Measurements from ENCODE around the gene SCLT1. TPM values are rescaled to one million over a fixed set of nuclear protein-coding genes. Genes with fewer than 3 reads are reported as not detected.

The SCLT1 gene
- polyA plus RNA-seq, 3 donors, result 14.8 to 20.1 (median 17.9) TPM

DNA sequence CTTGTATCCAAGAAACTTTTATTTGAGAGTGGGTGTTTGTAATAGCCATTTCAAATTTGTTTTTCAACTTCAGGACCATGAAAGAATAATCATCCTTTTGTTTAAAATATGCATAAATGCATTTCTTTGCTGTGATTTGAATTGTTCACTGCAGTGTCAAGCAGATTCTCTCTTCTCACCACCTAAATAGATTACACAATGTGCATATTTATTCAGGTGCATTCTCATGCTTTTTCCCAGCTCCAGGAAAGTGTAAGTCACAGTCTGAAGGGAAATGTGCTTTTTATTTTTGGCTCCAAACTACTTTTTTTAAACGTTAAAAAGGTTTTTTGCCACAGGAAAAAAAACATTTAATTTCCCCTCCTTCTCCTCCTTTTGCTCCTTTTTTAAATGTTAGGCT is 20.1 kb upstream of the SCLT1 start:
- no peak overlapping the region for H3K4me3 ChIP-seq (replicated peaks in 1 of 3; ENCODE audit: low read depth in 2 of 3, low read length in 3 of 3)
- Mint-ChIP-seq H3K27me3 (ENCODE audit: low read depth in 3 of 3) (no peaks in the 10 kb centered on the region), H3K4me1 (no peaks in the 10 kb centered on the region), H3K27ac (no peak overlapping the region), H3K4me3 (no peak overlapping the region), H3K36me3 (peaks cover 36 to 46% of the 10 kb centered on the region in 2 donors), H3K9me3 (peaks cover 0 to 2% (median 0%) of the 10 kb centered on the region in 7 donors)
- DNase-seq, result no peak
- no peaks in the 10 kb centered on the region for H3K27me3 ChIP-seq (ENCODE audit: control insufficient read depth in 2 of 2, insufficient read depth in 2 of 2, low read length in 2 of 2)
- H3K27ac ChIP-seq (ENCODE audit: low read depth in 1 of 2, low read length in 2 of 2), result no peak overlapping the region
- H3K36me3 ChIP-seq (replicated peaks in 1 of 2; ENCODE audit: control insufficient read depth in 1 of 2, insufficient read depth in 2 of 2, low read length in 2 of 2), result peaks cover 24 to 52% of the 10 kb centered on the region in 2 donors
- no peak overlapping the region for H3K4me2 ChIP-seq (replicated peaks; ENCODE audit: extremely low read depth, low read length, poor library complexity, severe bottlenecking)
- H3K9ac ChIP-seq (ENCODE audit: insufficient read depth, low read length, poor library complexity, severe bottlenecking), result no peak overlapping the region
- H3K9me3 ChIP-seq (replicated peaks in 1 of 2; ENCODE audit: control insufficient read depth in 1 of 2, insufficient read depth in 1 of 2, low read length in 2 of 2), result no peaks in the 10 kb centered on the region
- no peaks in the 10 kb centered on the region for H4K20me1 ChIP-seq (ENCODE audit: insufficient read depth, low read length)
- no CpG with 5 or more reads among the region's 1 CpG for WGBS (ENCODE audit: insufficient coverage)
- no peaks in the 10 kb centered on the region for H3K4me1 ChIP-seq (ENCODE audit: control insufficient read depth in 1 of 2, insufficient read depth in 2 of 2, low read length in 2 of 2)
- no peak overlapping the region for H2AFZ ChIP-seq (ENCODE audit: insufficient read depth, low read depth, low read length, poor library complexity, severe bottlenecking)
- TF ChIP-seq, protein P1, sequence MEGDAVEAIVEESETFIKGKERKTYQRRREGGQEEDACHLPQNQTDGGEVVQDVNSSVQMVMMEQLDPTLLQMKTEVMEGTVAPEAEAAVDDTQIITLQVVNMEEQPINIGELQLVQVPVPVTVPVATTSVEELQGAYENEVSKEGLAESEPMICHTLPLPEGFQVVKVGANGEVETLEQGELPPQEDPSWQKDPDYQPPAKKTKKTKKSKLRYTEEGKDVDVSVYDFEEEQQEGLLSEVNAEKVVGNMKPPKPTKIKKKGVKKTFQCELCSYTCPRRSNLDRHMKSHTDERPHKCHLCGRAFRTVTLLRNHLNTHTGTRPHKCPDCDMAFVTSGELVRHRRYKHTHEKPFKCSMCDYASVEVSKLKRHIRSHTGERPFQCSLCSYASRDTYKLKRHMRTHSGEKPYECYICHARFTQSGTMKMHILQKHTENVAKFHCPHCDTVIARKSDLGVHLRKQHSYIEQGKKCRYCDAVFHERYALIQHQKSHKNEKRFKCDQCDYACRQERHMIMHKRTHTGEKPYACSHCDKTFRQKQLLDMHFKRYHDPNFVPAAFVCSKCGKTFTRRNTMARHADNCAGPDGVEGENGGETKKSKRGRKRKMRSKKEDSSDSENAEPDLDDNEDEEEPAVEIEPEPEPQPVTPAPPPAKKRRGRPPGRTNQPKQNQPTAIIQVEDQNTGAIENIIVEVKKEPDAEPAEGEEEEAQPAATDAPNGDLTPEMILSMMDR (IDR thresholded peaks at IDR 0.05), result no peak
- no peaks in the 10 kb centered on the region for H3K79me2 ChIP-seq (ENCODE audit: insufficient read depth, low read length)
- intact Hi-C loops (cut with micrococcal nuclease), result no loop called here

DNA sequence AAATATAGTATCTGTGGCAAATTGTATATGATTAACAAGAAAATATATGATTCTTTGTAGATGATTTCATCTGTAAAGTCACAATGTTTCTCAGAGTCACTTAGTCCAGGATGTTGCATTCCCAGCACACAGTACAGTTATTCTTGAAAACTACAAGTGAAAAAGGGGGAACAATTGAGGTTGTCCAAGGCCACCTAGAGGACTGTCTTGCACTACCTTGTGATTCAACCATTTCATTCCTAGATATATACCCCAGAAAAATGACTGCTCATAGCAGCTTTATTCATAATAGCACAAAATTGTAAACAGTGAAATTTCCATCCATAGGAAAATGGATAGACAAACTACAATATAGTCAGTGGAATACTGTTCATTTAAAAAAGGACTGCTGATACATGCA is 18.6 kb upstream of the SCLT1 start:
- Histone ChIP-seq H3K27ac (ENCODE audit: low read depth in 1 of 2, low read length in 2 of 2) (no peak overlapping the region), H3K4me3 (replicated peaks in 1 of 3; ENCODE audit: low read depth in 2 of 3, low read length in 3 of 3) (no peak overlapping the region), H3K4me2 (replicated peaks; ENCODE audit: extremely low read depth, low read length, poor library complexity, severe bottlenecking) (no peak overlapping the region), H3K27me3 (ENCODE audit: control insufficient read depth in 2 of 2, insufficient read depth in 2 of 2, low read length in 2 of 2) (no peaks in the 10 kb centered on the region), H4K20me1 (ENCODE audit: insufficient read depth, low read length) (no peaks in the 10 kb centered on the region), H2AFZ (ENCODE audit: insufficient read depth, low read depth, low read length, poor library complexity, severe bottlenecking) (no peak overlapping the region), H3K36me3 (replicated peaks in 1 of 2; ENCODE audit: control insufficient read depth in 1 of 2, insufficient read depth in 2 of 2, low read length in 2 of 2) (peaks cover 24 to 58% of the 10 kb centered on the region in 2 donors), H3K79me2 (ENCODE audit: insufficient read depth, low read length) (no peaks in the 10 kb centered on the region), H3K9ac (ENCODE audit: insufficient read depth, low read length, poor library complexity, severe bottlenecking) (no peak overlapping the region), H3K9me3 (replicated peaks in 1 of 2; ENCODE audit: control insufficient read depth in 1 of 2, insufficient read depth in 1 of 2, low read length in 2 of 2) (no peaks in the 10 kb centered on the region), H3K4me1 (ENCODE audit: control insufficient read depth in 1 of 2, insufficient read depth in 2 of 2, low read length in 2 of 2) (no peaks in the 10 kb centered on the region)
- Mint-ChIP-seq H3K4me1 (no peaks in the 10 kb centered on the region), H3K36me3 (peaks cover 39 to 41% of the 10 kb centered on the region in 2 donors), H3K9me3 (no peaks in the 10 kb centered on the region), H3K27me3 (ENCODE audit: low read depth in 3 of 3) (no peaks in the 10 kb centered on the region), H3K27ac (no peak overlapping the region), H3K4me3 (no peak overlapping the region)
- intact Hi-C loops (cut with micrococcal nuclease), result no loop called here
- no peak for DNase-seq
- TF ChIP-seq, protein P1 (IDR thresholded peaks at IDR 0.05), result no peak
